Peyer's patch (tissue), 4 donors: ENCODE data around the gene ZC3H8. TPM values are rescaled to one million over a fixed set of nuclear protein-coding genes. Genes with fewer than 3 reads are reported as not detected.

Experiments
- DNase-seq, 3 donors: peaks; one replicate each; pipeline ENCODE4 v3.0.0-alpha.2; 2017 to 2019
- H3K27ac ChIP-seq, 4 donors: fragments of 200-600 bp; sonication (generic); one replicate each; pipeline ENCODE4 v1.5.1; 2016 to 2019
- H3K27me3 ChIP-seq, 2 donors: fragments of 200-600 bp; sonication (generic); one replicate each; pipeline ENCODE4 v1.5.1; 2019
- H3K36me3 ChIP-seq, 3 donors: fragments of 200-600 bp; sonication (generic); one replicate each; pipeline ENCODE4 v1.5.1; 2016 to 2019
- H3K4me1 ChIP-seq, 4 donors: fragments of 200-600 bp; sonication (generic); one replicate each; pipeline ENCODE4 v1.5.1; 2016 to 2019
- H3K4me3 ChIP-seq, 4 donors: fragments of 200-600 bp; sonication (generic); 1 replicate in 3 of 4; 2 replicates in 1 of 4; pipeline ENCODE4 v1.5.1; 2016 to 2019; ENCODE audit warnings: mild to moderate bottlenecking in 1 of 4
- H3K9me3 ChIP-seq, 4 donors: fragments of 200-600 bp; sonication (generic); one replicate each; pipeline ENCODE4 v1.5.1; 2016 to 2019; ENCODE audit warnings: mild to moderate bottlenecking in 1 of 4
- CTCF ChIP-seq, 6 experiments: fragments of 450-650 bp in 4 of 6; fragments of 200-600 bp in 2 of 6; sonication (generic) in 1 of 6; IDR thresholded peaks; one replicate each; pipeline ENCODE4 v1.5.1; 2017 to 2019; ENCODE audit warnings: antibody characterized with exemption in 6 of 6, mild to moderate bottlenecking in 3 of 6, moderate library complexity in 1 of 6
- POLR2A ChIP-seq, 2 donors: fragments of 450-650 bp; IDR thresholded peaks; one replicate each; pipeline ENCODE4 v1.5.1; 2017; ENCODE audit warnings: antibody characterized with exemption in 2 of 2, mild to moderate bottlenecking in 2 of 2, moderate library complexity in 2 of 2
- total RNA-seq, 4 donors: library from RNA; depleted of rRNA; stranded (reverse); fragments of >200 nt; gene quantifications; one replicate each; pipeline ENCODE4 v1.1.0, GENCODE V29; 2016

ZC3H8 gene
- total RNA-seq, 4 donors from 2014 or later, result 21.9 to 92.4 (median 31.2) TPM

GRCh38 chr2:112277596-112278220 lies 22.9 kb upstream of the ZC3H8 start:
- TF ChIP-seq CTCF (IDR thresholded peaks at IDR 0.05), result no peak
- TF ChIP-seq POLR2A (IDR thresholded peaks at IDR 0.05), result no peak
- H3K9me3 ChIP-seq, result no peaks in the 10 kb centered on the region
- DNase-seq, result no peak
- H3K4me1 ChIP-seq, result peaks cover 0 to 10% (median 4%) of the 10 kb centered on the region in 4 donors
- H3K27ac ChIP-seq, result no peak overlapping the region
- no peak overlapping the region for H3K4me3 ChIP-seq
- no peaks in the 10 kb centered on the region for H3K27me3 ChIP-seq
- no peaks in the 10 kb centered on the region for H3K36me3 ChIP-seq

GRCh38 chr2:112276954-112277353 lies 22.1 kb upstream of the ZC3H8 start:
- Histone ChIP-seq H3K4me1 (peaks cover 0 to 10% (median 4%) of the 10 kb centered on the region in 4 donors), H3K4me3 (peak overlapping the region in 1 of 4 donors; percentile 81), H3K9me3 (no peaks in the 10 kb centered on the region), H3K36me3 (no peaks in the 10 kb centered on the region), H3K27ac (peak overlapping the region in 1 of 4 donors; percentile 100), H3K27me3 (no peaks in the 10 kb centered on the region)
- TF ChIP-seq CTCF (IDR thresholded peaks at IDR 0.05), result no peak
- no peak for TF ChIP-seq POLR2A (IDR thresholded peaks at IDR 0.05)
- DNase-seq, result no peak

- peak; percentile 72 to 92 (median 86) for DNase-seq
- peak; percentile 41 to 55 for TF ChIP-seq POLR2A (IDR thresholded peaks at IDR 0.05)
- TF ChIP-seq CTCF (IDR thresholded peaks at IDR 0.05), result no peak
These were observed 21.3 kb upstream of the ZC3H8 start for GRCh38 chr2:112275887-112276773.

GRCh38 chr2:112275311-112275886 lies 20.6 kb upstream of the ZC3H8 start, which contains the start of gene ZC3H6:
ZC3H6 (plus strand) TSS chr2:112275597; CDS start chr2:112275995, 398 bp downstream.
- DNase-seq, result peak; percentile 98 to 100 (median 99)
- H3K9me3 ChIP-seq, result no peaks in the 10 kb centered on the region
- no peaks in the 10 kb centered on the region for H3K27me3 ChIP-seq
- no peaks in the 10 kb centered on the region for H3K36me3 ChIP-seq
- TF ChIP-seq POLR2A (IDR thresholded peaks at IDR 0.05) (peak; percentile 89 to 93), CTCF (IDR thresholded peaks at IDR 0.05) (peak in 4 of 6 experiments; percentile 37 to 55 (median 52))
- peak within 1 kb of the TSS; percentile 63 to 100 (median 80) for H3K4me3 ChIP-seq
- H3K27ac ChIP-seq, result peak within 1 kb of the TSS; percentile 95 to 100 (median 97)
- peaks cover 0 to 10% (median 4%) of the 10 kb centered on the region in 4 donors for H3K4me1 ChIP-seq

More at GRCh38 chr2:112275887-112276773, 21.3 kb upstream of the ZC3H8 start:
- H3K27me3 ChIP-seq, result no peaks in the 10 kb centered on the region
- no peaks in the 10 kb centered on the region for H3K9me3 ChIP-seq
- H3K27ac ChIP-seq, result peak overlapping the region; percentile 95 to 100 (median 97)
- H3K4me1 ChIP-seq, result peaks cover 0 to 10% (median 4%) of the 10 kb centered on the region in 4 donors
- H3K36me3 ChIP-seq, result no peaks in the 10 kb centered on the region
- peak overlapping the region; percentile 63 to 100 (median 80) for H3K4me3 ChIP-seq

GRCh38 chr2:112273349-112273748 lies 18.5 kb upstream of the ZC3H8 start:
- TF ChIP-seq CTCF (IDR thresholded peaks at IDR 0.05) (no peak), POLR2A (IDR thresholded peaks at IDR 0.05) (no peak)
- no peaks in the 10 kb centered on the region for H3K27me3 ChIP-seq
- DNase-seq, result no peak
- no peaks in the 10 kb centered on the region for H3K36me3 ChIP-seq
- peaks cover 0 to 10% (median 4%) of the 10 kb centered on the region in 4 donors for H3K4me1 ChIP-seq
- H3K27ac ChIP-seq, result no peak overlapping the region
- H3K9me3 ChIP-seq, result no peaks in the 10 kb centered on the region
- H3K4me3 ChIP-seq, result no peak overlapping the region
